HG02970 (cell line): ENCODE measurements around the gene MLF2.

Experiments used
- ATAC-seq: cut with Tn5 transposase; IDR thresholded peaks from one replicate; pipeline ENCODE4 v1.9.1; 2021; ENCODE audit warnings: mild to moderate bottlenecking, moderate library complexity, moderate number of reproducible peaks; ENCODE audit not compliant: unreplicated experiment, low FRiP score

Gene MLF2, protein sequence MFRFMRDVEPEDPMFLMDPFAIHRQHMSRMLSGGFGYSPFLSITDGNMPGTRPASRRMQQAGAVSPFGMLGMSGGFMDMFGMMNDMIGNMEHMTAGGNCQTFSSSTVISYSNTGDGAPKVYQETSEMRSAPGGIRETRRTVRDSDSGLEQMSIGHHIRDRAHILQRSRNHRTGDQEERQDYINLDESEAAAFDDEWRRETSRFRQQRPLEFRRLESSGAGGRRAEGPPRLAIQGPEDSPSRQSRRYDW

DNA sequence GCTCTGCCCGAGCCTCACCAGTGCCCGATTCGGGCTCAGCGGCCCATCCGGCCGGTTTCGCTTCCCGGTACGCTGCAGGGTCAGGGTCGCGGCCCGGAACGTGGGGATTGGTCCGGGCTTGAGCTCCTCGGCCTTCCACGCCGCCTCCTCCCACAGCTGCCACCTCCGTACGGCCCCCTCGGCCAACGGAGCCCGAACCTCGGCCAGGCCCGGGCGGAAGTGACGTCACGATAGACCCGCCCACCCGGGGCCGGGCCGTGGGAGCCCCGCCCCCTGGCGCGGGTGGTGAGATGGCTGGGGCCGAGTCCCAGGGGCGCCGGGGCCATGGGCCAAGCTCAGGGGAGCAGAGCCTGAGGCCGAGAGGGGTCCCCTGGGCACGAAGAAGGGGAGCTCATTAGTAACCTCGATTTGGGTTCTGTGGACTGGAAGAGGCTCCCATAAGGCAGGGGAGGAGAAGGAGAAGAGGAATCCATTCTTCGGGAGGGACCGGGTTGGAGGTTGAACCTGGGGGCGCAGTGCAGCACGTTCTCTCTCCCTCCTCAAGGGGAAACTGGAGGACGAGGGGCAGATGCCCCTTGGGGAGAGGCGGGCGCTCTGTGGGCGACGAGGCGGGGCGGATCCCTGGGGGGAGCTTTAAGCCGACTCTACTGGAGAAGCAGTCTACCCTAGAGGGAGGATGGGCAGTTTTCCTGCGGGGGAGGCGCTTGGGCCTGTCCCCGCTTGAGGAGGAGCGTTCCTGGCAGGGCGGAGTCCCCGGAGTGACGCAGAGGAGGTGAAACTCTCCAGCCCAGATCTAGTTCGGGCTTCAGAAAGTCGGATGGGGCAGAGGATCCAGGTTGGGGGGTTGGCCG lies at the start of gene MLF2:
Gene MLF2, minus strand, starts transcription at position 221 of the 851 bp plus-strand sequence. CDS start 807 bp downstream, outside the sequence.
- peak; percentile 89 for ATAC-seq

DNA sequence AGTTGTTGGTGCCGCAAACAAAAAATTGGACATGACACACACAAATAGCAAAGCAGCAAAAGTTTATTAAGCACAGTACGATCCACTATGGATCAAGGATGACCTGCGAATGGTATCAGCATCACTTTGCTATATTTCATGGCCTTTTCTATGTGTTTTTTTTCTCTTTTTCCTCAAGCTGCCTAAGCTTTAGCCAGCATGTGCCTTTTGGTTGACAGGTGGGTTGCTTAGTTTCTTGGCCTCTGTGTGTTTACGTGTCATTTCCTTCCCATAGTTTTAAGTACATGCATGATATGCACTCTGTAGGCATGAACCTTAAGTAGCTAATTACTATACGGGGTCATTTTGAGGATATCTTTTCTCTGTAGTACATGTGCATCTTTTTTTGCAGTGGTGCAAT lies 46.2 kb upstream of the MLF2 start:
- ATAC-seq: no peak

DNA sequence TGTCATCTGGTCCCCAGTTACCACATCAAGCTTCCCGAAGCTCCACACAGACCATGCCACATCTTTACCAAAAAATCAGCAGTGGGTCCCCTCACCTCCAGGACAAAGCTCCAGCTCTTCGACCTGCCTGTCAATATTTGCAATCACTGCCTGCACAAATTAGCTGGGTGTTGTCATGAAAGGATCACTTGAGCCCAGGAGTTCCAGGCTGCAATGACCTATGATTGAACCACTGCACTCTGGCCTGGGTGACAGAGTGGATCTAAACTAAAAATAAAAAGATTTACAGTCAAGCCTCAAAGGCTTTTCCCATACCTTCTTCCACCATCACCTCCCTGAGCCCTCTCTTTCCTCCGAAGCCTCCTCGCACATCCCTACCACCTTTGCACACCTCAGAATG lies 43.6 kb upstream of the MLF2 start:
- ATAC-seq: no peak

DNA sequence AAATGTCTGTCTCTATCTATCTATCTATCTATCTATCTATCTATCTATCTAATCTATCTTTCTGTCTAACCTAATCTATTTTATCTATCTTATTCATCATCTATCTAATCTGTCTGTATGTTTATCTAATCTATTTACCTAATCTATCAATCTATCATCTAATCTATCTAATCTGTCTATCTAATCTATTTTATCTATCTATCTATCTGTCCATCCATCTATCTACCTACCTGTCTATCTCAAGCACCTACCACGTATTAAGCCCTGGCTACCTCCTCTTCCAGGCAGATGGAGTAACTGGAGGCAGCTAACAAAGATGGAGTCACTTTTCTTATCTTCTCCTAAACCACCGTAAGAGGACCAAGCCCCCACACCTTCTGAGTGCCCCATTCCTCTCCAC lies 42.1 kb upstream of the MLF2 start:
- ATAC-seq: no peak

DNA sequence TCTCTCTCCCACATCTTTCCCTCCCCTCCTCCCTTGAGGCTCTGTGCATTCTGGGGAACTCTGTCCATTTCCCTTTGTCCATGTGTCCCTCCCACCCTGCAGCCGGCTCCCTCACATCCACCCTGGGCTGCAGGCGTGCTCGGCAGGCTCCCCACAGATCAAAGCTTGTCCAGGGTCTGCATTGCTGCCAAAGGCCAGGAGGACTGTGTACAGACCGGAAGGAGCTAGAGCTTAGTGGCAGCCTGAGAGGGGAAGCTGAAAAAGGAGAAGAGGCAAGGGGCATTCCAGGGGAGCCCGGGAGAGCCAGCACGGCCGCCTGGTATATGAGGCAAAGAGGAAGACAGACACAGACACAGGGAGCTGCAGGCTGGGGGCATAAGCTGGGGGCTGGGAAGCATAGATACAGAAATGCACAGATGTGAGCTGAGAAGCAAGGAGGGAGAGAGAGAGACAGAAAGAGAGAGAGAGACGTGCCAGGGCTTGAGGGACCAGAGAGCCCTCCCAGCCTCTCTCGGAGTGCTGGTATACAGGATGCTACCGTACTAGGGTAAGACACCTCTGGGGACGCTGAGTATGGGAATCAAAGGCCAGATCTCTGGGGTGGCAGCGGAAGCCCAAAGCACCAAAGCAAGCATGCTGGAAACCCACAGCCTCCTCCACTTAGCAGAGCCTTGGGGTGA lies 39.7 kb upstream of the MLF2 start:
- ATAC-seq: no peak

DNA sequence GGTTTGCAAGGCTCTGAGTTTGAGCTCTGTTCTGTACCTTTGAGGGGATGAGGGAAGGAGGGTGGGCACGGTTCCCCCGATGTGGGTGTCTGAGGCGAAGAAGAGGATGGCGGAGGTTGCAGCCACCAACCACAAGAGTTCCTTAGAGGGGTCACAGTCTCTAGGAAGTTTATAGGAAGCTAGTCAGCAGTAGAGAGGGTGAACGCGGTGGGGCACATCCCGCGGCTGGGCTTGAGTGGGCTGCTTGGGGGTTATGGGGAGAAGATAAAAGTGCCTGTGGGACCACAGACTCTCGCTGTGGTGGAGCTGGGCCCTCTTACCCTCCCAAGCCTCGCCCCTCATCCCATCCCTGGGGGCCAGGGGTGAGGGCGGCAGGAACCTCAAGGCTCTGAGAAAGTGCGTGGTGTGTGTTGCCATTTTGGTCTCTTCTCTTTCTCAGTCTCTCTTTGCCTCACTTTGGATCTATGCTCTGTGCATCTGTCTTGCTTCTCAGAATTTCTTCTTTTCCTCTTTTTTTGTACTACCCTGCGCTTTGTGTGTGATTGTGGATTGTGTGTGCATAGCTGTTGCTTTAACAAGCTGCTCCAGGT lies 39.1 kb upstream of the MLF2 start:
- ATAC-seq: no peak

DNA sequence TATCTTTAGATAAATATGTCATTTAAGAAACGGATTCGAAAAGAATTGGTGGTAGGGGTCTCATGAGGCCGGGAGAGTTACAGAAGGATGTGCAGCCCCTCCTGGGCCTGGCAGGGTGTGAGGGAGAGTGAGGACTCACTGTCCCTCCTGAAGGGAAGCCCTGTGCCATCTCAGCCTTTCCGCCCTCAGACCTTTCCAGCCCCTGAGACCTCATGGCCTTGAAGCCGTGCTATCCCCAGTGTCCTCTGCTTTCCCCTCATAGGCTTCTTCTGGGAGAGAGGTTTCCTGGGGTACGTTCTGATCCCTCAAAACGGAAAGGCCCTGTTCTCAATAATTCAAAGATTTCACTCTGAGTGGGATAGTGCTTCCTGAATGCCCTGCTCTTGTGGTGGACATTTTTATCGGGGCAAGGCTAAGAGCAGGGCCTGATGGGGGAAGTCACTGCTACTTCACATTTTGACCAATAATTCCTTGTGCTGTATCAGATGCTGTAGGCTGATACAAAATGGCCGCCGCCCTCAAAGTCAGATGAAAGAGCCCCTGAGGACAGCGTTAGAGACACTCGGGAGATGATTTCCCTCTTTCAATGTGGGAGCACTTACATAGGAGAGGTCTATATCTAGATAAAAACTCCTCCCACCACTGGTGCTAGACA lies 37.7 kb upstream of the MLF2 start:
- no peak for ATAC-seq

DNA sequence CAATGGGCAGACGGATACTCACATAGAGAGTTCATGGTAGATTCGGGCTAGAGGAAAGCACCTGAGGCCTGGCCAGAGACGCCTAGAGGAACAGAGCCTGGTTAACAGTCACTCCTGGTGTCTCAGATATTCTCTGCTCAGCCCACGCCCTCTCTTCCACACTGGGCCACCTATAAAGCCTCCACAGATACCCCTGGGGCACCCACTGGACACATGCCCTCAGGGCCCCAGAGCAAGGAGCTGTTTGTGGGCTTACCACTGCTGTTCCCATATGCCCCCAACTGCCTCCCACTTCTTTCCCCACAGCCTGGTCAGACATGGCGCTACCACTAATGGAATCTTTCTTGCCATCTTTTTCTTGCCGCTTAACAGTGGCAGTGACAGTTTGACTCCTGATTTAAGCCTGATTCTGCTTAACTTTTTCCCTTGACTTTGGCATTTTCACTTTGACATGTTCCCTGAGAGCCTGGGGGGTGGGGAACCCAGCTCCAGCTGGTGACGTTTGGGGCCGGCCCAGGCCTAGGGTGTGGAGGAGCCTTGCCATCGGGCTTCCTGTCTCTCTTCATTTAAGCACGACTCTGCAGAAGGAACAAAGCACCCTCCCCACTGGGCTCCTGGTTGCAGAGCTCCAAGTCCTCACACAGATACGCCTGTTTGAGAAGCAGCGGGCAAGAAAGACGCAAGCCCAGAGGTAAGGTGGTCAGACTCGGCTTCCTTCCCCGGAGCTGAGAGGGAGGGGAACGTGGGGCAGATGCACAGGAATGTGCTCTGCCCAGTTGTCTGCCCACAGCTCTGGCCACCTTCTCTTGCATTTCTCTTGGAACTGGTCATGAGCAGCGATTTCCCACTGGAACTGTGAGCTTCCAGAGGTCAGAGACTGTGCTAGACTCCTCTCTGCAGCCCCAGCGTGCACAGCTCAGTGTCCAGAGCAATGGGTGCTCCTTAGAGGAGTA lies 36.3 kb upstream of the MLF2 start, which contains the start of gene CD4:
Gene CD4, plus strand, starts transcription at position 557 of the 953 bp plus-strand sequence. CDS start 10,611 bp downstream, outside the sequence.
- ATAC-seq: no peak

DNA sequence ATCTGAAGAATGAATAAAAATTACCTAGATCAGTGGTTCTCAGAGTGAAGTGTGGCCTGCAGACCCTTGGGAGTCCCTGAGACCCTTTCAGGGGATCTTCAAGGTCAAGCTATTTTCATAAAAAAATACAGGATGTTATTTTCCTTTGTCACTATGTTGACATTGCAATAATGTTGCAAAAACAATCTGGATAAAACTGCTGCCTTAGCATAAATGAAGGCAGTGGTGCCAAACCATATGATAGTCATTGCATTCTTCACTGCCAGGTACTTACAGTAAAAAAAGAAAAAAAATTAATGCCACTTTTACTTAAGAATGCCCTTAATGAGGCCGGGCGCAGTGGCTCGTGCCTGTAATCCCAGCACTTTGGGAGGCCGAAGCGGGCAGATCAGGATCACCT lies 34.4 kb upstream of the MLF2 start:
- no peak for ATAC-seq

DNA sequence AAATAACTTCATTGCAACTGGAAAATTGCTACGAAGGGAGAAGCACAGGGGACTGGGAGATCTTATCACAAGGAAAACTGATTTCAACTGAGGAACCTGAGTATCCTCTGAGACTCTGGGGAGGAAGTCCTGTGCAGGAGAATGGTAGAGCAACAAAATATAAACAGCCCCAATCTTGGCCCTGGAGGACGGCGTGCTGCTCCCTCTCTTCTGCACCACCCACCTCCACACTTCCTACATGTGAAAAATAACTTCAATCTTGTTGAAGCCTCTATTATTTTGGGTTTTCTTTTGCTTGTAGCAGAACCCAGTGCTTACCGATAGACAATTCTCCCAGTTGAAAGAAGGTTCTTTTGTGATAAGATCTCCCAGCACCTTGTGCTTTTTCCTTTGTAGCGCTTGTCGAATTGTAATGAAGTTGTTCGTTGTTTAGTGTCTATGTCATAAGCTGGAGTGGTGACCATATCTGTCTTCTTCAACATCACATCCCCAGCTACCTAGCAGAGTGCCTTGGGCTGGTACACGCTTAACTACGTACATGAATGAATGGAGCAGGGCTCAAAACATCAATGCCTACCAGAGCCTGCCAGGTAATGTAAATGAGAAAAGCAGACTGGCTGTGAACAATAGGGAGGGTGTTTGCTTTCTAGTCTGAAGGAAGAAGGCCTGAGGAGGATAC lies 33.6 kb upstream of the MLF2 start:
- ATAC-seq: no peak

DNA sequence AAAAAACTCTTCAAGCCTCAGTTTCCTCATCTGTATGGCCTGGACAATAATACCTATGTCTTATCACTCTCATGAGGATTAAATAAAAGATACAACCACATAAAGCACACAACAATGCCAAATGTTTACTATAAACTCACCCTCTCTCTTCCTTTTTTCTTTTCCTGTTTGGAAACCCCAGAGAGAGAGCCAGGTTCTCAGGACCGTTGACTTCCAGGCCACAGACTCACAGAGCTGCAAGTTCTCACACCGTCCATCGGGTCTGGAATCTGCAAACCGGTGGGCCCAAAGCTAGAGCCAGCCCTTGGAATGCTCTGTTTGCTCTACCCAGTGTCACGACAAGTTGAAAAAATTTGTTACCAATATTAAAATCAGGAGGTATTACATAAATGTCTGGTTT lies 31.8 kb upstream of the MLF2 start:
- no peak for ATAC-seq

DNA sequence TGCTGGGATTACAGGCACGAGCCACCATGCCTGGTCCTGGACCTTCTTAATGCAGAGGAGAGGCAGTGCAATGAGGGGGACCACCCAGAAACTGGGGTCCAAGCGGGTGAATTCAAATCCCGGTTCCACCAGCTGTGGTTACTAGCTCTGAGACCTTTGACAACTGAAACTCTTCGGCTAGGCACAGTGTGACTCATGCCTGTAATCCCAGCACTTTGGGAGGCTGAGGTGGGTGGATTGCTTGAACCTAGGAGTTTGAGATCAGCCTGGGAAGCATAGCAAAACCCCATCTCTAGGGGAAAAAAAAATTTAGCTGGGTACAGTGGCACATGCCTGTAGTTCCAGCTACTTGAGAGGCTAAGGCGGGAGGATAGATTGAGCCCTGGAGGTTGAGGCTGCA lies 31.4 kb upstream of the MLF2 start:
- no peak for ATAC-seq

DNA sequence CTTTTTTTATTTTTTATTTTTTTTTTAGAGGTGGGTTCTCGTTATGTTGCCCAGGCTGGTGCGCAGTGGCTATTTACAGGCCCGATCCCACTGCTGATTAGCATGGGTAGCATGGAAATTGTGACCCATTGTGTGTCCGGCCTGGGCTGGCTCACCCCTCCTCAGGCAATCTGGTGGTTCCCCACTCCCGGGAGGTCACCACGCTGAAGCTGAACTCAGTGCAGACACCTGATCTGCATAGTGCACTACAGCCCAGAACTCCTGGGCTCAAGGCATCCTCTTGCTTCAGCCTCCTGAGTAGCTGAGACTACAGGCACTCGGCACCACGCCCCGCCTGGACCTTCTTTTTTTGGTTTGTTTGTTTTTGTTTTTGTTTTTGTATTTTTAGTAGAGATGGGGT lies 30.9 kb upstream of the MLF2 start:
- no peak for ATAC-seq

DNA sequence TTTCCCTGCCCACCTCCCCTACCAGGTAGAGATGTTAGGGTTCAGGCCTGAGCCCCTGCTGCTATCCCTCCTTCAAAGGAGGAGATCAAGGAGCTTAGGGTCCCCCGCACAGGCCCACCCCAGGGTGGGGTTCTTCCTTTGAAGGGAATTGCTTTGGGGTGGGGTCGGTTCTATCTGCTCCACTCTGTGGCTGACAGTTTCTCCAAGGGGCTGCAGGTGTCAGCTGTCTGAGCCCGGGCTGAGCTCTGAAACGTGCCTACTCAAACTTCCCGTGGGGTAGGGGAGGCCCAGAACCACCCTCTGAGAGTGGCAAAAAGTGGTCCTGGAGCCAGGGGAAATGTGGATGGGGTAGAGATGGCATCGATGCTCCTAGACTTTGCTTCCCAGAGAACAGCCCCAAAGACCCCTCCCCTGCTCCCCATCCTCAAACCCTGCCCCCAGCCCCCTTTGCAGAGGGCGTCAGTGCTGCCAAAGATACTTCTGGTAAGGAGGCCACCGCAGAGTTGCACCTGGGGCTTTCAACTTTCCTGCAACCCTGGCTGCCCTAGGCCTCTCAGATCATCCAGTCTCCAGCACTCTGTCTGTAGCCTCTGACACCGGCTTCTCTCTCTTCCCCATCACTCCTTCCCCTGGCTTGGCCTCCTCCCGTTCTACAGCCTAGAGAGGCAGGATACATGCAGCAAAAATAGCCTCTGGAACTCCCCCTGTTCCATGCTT lies 30.1 kb upstream of the MLF2 start:
- ATAC-seq: no peak

DNA sequence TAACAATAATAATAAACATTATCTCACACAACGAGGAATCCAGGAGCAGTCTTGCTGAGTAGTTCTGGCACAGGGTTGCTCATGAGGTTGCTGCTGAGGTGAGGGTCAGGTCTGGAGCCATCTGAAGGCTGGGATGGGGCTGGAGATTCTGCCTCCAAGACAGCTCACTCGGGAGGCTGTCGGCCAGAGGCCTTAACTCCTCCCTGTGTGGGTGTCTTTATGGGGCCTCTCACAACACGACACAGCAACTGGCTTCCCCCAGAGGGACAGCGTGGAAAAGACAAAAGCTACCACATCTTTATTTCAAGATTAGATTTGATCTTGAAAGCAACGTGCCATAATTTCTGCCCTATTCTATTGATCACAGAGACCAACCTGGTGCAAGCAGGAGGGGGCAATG lies 29.2 kb upstream of the MLF2 start:
- no peak for ATAC-seq

DNA sequence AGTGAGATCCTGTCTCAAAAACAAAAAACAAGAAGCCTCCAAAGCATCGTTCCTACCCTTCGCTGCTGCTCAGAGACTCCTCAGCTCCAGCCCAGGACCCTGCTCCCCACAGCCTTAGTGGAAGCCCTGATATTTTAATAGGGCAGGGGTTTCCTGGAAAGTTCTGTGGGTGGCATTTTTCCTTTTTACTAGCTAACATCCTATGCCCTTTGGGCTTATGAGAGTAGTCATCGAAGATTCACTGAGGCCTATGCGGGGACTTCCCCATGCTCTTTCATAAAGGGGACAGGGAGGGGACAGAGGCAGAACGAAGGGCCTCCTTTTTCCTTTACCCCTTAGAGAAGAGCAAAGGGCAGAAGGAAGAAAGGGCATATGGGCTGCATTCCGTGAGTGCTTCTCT lies 27.6 kb upstream of the MLF2 start:
- no peak for ATAC-seq

DNA sequence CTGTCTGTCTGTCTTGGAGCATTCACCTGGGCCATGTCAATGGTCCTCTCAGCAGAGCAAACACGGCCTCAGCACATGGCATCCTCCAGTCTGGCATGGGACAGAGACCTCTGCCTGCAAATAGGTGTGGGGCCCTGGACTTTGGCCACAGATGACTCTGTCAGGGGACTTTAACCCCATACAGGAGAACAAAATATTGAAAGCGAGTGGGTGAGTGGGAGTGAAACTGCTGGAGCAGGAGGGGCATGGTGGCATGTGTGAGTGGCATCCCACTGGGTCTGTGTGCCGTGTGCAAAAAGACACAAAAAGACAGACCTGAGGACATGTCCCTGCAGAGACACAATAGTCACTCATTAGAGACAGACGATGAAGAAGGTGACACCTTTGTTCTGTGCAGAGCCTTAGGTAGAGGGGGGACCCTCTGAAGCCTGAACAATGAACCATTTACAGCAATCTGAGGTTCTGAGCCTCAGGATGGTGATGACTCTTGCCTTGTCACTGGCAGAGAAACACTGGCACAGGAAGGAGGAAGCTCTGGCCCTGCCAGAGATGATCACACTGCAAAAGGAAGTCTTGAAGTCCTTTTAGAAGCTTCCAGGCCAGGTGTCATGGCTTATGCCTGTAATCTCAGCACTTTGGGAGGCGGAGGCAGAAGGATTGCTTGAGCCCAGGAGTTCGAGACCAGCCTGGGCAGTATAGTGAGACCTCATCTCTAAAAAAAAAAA lies 26.9 kb upstream of the MLF2 start:
- no peak for ATAC-seq
